ENCODE results near the gene RPL36.
A peak's percentile ranks its signal among the peaks of the same experiment; 100 is the strongest.

Gene RPL36

DNA sequence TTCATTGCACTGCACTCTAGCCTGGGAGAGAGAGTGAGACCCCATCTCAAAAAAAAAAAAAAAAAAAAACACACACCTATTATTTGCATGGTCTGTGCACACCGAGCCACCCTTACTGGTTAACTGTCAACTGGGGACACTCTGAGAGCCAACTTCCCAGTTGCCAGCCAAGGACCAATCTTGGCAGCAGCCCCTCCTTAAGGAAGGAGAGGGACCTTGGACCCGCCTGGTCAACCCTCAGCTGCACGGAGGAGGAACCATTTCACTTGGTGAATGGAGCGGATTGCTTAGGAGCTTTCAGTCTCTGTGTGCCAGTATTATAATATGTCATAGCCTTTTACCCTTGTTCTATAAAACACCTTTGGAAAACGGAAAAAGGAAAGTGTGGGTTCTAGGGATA lies 34.7 kb upstream of the RPL36 start:
- Histone ChIP-seq H3K36me3 (peaks cover 94 to 100% (median 95%) of the 10 kb centered on the region in 3 donors), H3K4me1 (no peaks in the 10 kb centered on the region), H3K4me3 (no peak overlapping the region), H3K27me3 (no peaks in the 10 kb centered on the region), H3K27ac (no peak overlapping the region), H3K9me3 (no peaks in the 10 kb centered on the region)
- intact Hi-C loops (cut with DNase I; ENCODE audit: low total_unique reads): no loop called here
- TF ChIP-seq, protein P1, sequence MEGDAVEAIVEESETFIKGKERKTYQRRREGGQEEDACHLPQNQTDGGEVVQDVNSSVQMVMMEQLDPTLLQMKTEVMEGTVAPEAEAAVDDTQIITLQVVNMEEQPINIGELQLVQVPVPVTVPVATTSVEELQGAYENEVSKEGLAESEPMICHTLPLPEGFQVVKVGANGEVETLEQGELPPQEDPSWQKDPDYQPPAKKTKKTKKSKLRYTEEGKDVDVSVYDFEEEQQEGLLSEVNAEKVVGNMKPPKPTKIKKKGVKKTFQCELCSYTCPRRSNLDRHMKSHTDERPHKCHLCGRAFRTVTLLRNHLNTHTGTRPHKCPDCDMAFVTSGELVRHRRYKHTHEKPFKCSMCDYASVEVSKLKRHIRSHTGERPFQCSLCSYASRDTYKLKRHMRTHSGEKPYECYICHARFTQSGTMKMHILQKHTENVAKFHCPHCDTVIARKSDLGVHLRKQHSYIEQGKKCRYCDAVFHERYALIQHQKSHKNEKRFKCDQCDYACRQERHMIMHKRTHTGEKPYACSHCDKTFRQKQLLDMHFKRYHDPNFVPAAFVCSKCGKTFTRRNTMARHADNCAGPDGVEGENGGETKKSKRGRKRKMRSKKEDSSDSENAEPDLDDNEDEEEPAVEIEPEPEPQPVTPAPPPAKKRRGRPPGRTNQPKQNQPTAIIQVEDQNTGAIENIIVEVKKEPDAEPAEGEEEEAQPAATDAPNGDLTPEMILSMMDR (IDR thresholded peaks at IDR 0.05): no peak
- peak in 1 of 2 donors; percentile 7 for DNase-seq

DNA sequence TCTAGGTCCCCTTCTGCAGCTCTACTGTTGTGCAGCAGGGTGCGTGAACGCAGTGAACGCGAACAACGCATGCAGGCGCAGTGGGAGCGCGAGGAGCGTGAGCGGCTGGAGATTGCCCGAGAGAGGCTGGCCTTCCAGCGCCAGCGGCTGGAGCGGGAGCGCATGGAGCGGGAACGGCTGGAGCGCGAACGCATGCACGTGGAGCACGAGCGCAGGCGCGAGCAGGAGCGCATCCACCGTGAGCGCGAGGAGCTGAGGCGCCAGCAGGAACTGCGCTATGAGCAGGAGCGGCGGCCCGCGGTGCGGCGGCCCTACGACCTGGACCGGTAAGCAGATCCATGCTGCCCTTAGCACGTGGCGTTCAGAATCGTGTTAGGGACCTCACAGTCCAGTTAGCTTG lies 28.6 kb upstream of the RPL36 start:
- TF ChIP-seq, protein P1 (IDR thresholded peaks at IDR 0.05): no peak
- no peak overlapping the region for H3K4me3 ChIP-seq
- no peak for DNase-seq
- intact Hi-C loops (cut with DNase I; ENCODE audit: low total_unique reads): no loop called here
- H3K4me1 ChIP-seq: no peaks in the 10 kb centered on the region
- peaks cover 93 to 100% (median 98%) of the 10 kb centered on the region in 3 donors for H3K36me3 ChIP-seq
- no peaks in the 10 kb centered on the region for H3K9me3 ChIP-seq
- no peaks in the 10 kb centered on the region for H3K27me3 ChIP-seq
- no peak overlapping the region for H3K27ac ChIP-seq

DNA sequence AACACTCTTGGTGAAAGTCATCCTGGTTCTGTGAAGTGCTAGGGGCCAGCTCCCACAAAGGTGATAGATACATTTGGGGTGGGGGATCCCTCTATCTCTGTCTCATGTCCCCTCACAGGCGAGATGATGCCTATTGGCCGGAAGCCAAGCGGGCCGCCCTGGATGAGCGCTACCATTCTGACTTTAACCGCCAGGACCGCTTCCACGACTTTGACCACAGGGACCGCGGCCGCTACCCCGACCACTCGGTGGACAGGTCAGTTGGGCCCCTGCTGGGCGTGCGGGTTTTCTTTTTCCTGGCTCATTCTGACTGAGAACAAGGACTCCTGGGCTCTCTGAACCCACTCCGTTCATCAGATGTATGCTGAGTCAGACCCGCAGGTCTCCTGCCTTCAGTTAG lies 26.2 kb upstream of the RPL36 start:
- H3K27me3 ChIP-seq: no peaks in the 10 kb centered on the region
- no peak overlapping the region for H3K4me3 ChIP-seq
- no peak for DNase-seq
- TF ChIP-seq, protein P1 (IDR thresholded peaks at IDR 0.05): no peak
- no peaks in the 10 kb centered on the region for H3K4me1 ChIP-seq
- peaks cover 90 to 100% (median 95%) of the 10 kb centered on the region in 3 donors for H3K36me3 ChIP-seq
- H3K27ac ChIP-seq: no peak overlapping the region
- intact Hi-C loops (cut with DNase I; ENCODE audit: low total_unique reads): no loop called here
- H3K9me3 ChIP-seq: no peaks in the 10 kb centered on the region

DNA sequence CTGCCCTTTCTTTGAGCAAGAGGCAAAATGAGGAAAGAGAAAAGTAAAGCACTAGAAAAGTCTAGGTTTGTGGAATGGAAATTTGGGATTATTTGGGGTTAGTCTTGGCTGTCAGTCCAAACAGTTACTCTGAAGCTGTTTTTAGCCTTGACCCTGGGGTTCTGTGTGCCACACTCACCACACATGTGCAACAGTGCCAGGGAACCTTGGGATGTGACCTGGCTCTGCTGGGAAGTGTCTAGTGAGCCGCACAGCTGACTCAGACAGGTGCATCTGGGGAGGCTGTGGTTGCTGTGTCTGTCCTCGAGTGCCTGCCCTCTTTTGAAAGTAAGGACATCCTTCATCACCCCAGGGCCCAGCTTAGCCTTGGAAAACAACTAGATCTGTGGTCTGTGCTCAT lies 25.6 kb upstream of the RPL36 start:
- Histone ChIP-seq H3K4me3 (no peak overlapping the region), H3K36me3 (peaks cover 90 to 100% (median 95%) of the 10 kb centered on the region in 3 donors), H3K4me1 (no peaks in the 10 kb centered on the region), H3K27ac (no peak overlapping the region), H3K9me3 (no peaks in the 10 kb centered on the region), H3K27me3 (no peaks in the 10 kb centered on the region)
- intact Hi-C loops (cut with DNase I; ENCODE audit: low total_unique reads): no loop called here
- DNase-seq: no peak
- TF ChIP-seq, protein P1 (IDR thresholded peaks at IDR 0.05): no peak

DNA sequence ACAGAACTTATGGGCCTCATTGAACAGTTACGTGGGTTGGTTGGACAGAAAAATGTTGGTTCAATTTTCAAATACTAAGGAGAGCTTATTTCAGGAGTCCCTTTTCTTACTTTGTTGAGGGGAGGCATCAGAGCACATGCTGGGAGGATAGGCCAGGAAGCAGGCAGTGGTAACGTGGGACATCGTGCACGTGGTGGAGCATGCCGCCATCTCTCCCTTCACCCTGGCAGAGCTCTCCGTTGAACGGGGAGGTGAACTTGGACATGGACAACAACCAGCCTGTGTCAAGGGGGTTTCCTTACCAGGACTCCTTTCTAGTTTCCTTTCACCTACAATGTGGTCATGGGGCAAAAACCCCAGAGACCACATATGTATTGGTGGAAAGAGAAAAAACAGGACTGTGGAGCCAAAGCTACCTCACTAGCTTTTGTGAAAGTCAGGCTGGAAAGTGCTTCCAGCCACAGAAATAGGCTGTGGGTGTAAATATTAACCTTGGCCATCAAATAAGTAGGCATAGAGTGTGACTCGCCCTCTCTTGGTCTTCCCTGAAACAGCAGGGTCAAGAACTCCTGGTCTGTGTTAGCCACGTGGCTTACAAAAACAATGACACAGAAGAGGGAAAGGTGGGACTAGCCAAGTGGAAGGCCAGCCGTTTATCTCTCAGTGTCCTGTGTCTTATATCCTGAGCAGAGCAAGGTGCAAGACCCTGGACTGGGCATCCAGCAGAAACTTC lies 24.1 kb upstream of the RPL36 start:
- TF ChIP-seq, protein P1 (IDR thresholded peaks at IDR 0.05): no peak
- no peaks in the 10 kb centered on the region for H3K4me1 ChIP-seq
- H3K36me3 ChIP-seq: peaks cover 84 to 96% (median 85%) of the 10 kb centered on the region in 3 donors
- no peaks in the 10 kb centered on the region for H3K27me3 ChIP-seq
- H3K9me3 ChIP-seq: no peaks in the 10 kb centered on the region
- no peak overlapping the region for H3K27ac ChIP-seq
- H3K4me3 ChIP-seq: no peak overlapping the region
- intact Hi-C loops (cut with DNase I; ENCODE audit: low total_unique reads): no loop called here
- no peak for DNase-seq
